Measurements from ENCODE around the gene IL17RE. TPM values are rescaled to one million over a fixed set of nuclear protein-coding genes. Genes with fewer than 3 reads are reported as not detected.
A peak's percentile ranks its signal among the peaks of the same experiment; 100 is the strongest.

IL17RE gene
- total RNA-seq, 4 donors from 2014 or later: 0.47 to 0.85 (median 0.79) TPM

- no peaks in the 10 kb centered on the region for H3K9me3 ChIP-seq
- peak within 1 kb of the TSS; percentile 46 to 79 for H3K4me3 ChIP-seq
- peak; percentile 94 for ATAC-seq
- peaks cover 0 to 39% (median 24%) of the 10 kb centered on the region in 3 donors for H3K4me1 ChIP-seq
- WGBS, 2 donors (ENCODE audit: low coverage in 1 of 2): 1% methylated on average over 10 to 12 of the region's 50 CpGs
- H3K36me3 ChIP-seq: peaks cover 0 to 54% of the 10 kb centered on the region in 2 donors
- peak within 1 kb of the TSS; percentile 71 to 97 (median 94) for H3K27ac ChIP-seq
- H3K27me3 ChIP-seq: no peaks in the 10 kb centered on the region
- TF ChIP-seq POLR2AphosphoS5 (IDR thresholded peaks at IDR 0.05): peak; percentile 95
- TF ChIP-seq CTCF (IDR thresholded peaks at IDR 0.05): no peak
- TF ChIP-seq EP300 (IDR thresholded peaks at IDR 0.05): no peak
- TF ChIP-seq POLR2A (IDR thresholded peaks at IDR 0.05): peak; percentile 84 to 85
Measured at GRCh38 chr3:9933561-9934234, 31.1 kb downstream of the IL17RE start, which contains the start of gene CRELD1. CRELD1 (plus strand) TSS chr3:9933834; CDS start chr3:9934439, 605 bp downstream.

- TF ChIP-seq POLR2AphosphoS5 (IDR thresholded peaks at IDR 0.05) (no peak), CTCF (IDR thresholded peaks at IDR 0.05) (peak in 3 of 4 experiments; percentile 18 to 43 (median 20)), POLR2A (IDR thresholded peaks at IDR 0.05) (no peak), EP300 (IDR thresholded peaks at IDR 0.05) (no peak)
- Histone ChIP-seq H3K9me3 (no peaks in the 10 kb centered on the region), H3K4me3 (peak overlapping the region; percentile 46 to 79), H3K4me1 (peaks cover 0 to 39% (median 24%) of the 10 kb centered on the region in 3 donors), H3K27ac (peak overlapping the region; percentile 71 to 97 (median 94)), H3K36me3 (peaks cover 0 to 49% of the 10 kb centered on the region in 2 donors), H3K27me3 (no peaks in the 10 kb centered on the region)
- no peak for ATAC-seq
- WGBS, 2 donors (ENCODE audit: low coverage in 1 of 2): 0 to 6% methylated on average over 8 of the region's 11 CpGs
Measured at GRCh38 chr3:9934235-9934621, 31.6 kb downstream of the IL17RE start.

GRCh38 chr3:9934993-9935392, 32.3 kb downstream of the IL17RE start:
- no peak for ATAC-seq
- Histone ChIP-seq H3K4me1 (peaks cover 0 to 39% (median 24%) of the 10 kb centered on the region in 3 donors), H3K27me3 (no peaks in the 10 kb centered on the region), H3K9me3 (no peaks in the 10 kb centered on the region), H3K27ac (peak overlapping the region in 2 of 4 donors; percentile 92 to 97), H3K36me3 (peaks cover 0 to 41% of the 10 kb centered on the region in 2 donors), H3K4me3 (peak overlapping the region in 1 of 2 donors; percentile 79)
- 44 to 54% methylated on average over 4 of the region's 4 CpGs for WGBS, 2 donors (ENCODE audit: low coverage in 1 of 2)
- no peak for TF ChIP-seq CTCF (IDR thresholded peaks at IDR 0.05)
- TF ChIP-seq EP300 (IDR thresholded peaks at IDR 0.05): no peak
- no peak for TF ChIP-seq POLR2A (IDR thresholded peaks at IDR 0.05)
- no peak for TF ChIP-seq POLR2AphosphoS5 (IDR thresholded peaks at IDR 0.05)

DNA sequence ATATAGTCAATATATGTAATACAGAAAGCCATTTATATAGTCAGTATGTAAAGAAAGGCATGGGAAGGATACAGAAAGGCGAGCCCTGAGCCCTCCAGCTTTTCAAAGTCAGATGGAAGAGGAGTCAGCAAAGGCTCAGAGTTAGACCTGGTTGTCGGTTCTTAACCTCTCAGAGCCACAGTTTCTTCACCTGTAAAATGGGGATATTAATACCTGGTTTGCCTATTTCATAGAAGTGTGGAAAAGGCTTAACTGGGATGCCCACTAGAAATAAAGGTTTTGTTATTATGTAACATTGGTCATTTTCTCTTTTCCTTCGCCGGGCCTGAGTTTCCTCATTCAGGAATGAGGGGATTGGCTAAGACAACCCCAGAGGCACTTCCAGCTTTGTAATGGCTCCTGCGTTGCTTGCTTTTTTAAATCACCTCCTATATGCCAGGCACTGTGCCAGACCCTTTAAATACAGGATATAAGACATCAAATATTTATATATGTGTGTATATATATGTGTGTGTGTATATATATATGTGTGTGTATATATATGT, 33.4 kb downstream of the IL17RE start:
- no peaks in the 10 kb centered on the region for H3K27me3 ChIP-seq
- H3K9me3 ChIP-seq: no peaks in the 10 kb centered on the region
- 75 to 89% methylated on average over 4 to 5 of the region's 5 CpGs for WGBS, 2 donors (ENCODE audit: low coverage in 1 of 2)
- H3K4me1 ChIP-seq: peaks cover 0 to 39% (median 24%) of the 10 kb centered on the region in 3 donors
- no peak overlapping the region for H3K27ac ChIP-seq
- peaks cover 0 to 35% of the 10 kb centered on the region in 2 donors for H3K36me3 ChIP-seq
- no peak for TF ChIP-seq POLR2A (IDR thresholded peaks at IDR 0.05)
- TF ChIP-seq POLR2AphosphoS5 (IDR thresholded peaks at IDR 0.05): no peak
- TF ChIP-seq CTCF (IDR thresholded peaks at IDR 0.05): no peak
- no peak for TF ChIP-seq EP300 (IDR thresholded peaks at IDR 0.05)
- no peak for ATAC-seq
- H3K4me3 ChIP-seq: no peak overlapping the region
